GM15510 (cell line): ENCODE results near the gene MYO5A.

Experiments
- POLR2A ChIP-seq: IDR thresholded peaks from 3 replicates; pipeline ENCODE4 v1.6.1; 2011; ENCODE audit warnings: borderline replicate concordance; ENCODE audit not compliant: insufficient read length; ENCODE audit errors: extremely low read depth

Gene MYO5A

GRCh38 chr15:52540374-52541012 lies 11.8 kb upstream of the MYO5A start:
- TF ChIP-seq POLR2A: no peak

- no peak for TF ChIP-seq POLR2A
Measured at GRCh38 chr15:52537459-52537858, 8.8 kb upstream of the MYO5A start.

GRCh38 chr15:52532427-52532826 lies 3.7 kb upstream of the MYO5A start:
- TF ChIP-seq POLR2A: no peak

GRCh38 chr15:52529940-52530339 lies 1.3 kb upstream of the MYO5A start:
- TF ChIP-seq POLR2A: no peak

- TF ChIP-seq POLR2A: no peak
Measured at GRCh38 chr15:52529341-52529924, 753 bp upstream of the MYO5A start.

GRCh38 chr15:52527911-52528563 lies 643 bp downstream of the MYO5A start:
- no peak for TF ChIP-seq POLR2A

- no peak for TF ChIP-seq POLR2A
Measured at GRCh38 chr15:52527196-52527910, 1.3 kb downstream of the MYO5A start.

GRCh38 chr15:52524223-52525136 lies 4.2 kb downstream of the MYO5A start:
- no peak for TF ChIP-seq POLR2A

- no peak for TF ChIP-seq POLR2A
Measured at GRCh38 chr15:52523647-52524046, 5.0 kb downstream of the MYO5A start.

- TF ChIP-seq POLR2A: no peak
Measured at GRCh38 chr15:52523192-52523591, 5.5 kb downstream of the MYO5A start.

GRCh38 chr15:52521682-52522081 lies 7.0 kb downstream of the MYO5A start:
- no peak for TF ChIP-seq POLR2A

GRCh38 chr15:52520421-52520820 lies 8.3 kb downstream of the MYO5A start:
- TF ChIP-seq POLR2A: no peak

- no peak for TF ChIP-seq POLR2A
Measured at GRCh38 chr15:52518487-52519371, 10.0 kb downstream of the MYO5A start.
